Ascending aorta (tissue), 2 donors: ENCODE measurements around the gene EPHA5. TPM values are rescaled to one million over a fixed set of nuclear protein-coding genes. Genes with fewer than 3 reads are reported as not detected.

Experiments
- DNase-seq, 2 donors: peaks; one replicate each; pipeline ENCODE4 v3.0.0-alpha.2; 2019; ENCODE audit warnings: low spot score in 2 of 2
- H3K27ac ChIP-seq, 2 donors: fragments of 200-600 bp; sonication (generic); one replicate each; pipeline ENCODE4 v1.5.1; 2016 to 2017; ENCODE audit warnings: mild to moderate bottlenecking in 1 of 2
- H3K27me3 ChIP-seq: fragments of 200-600 bp; sonication (generic); one replicate; pipeline ENCODE4 v1.5.1; 2017
- H3K36me3 ChIP-seq, 2 donors: fragments of 200-600 bp; sonication (generic); one replicate each; pipeline ENCODE4 v1.5.1; 2016
- H3K4me1 ChIP-seq, 2 donors: fragments of 200-600 bp; sonication (generic); one replicate each; pipeline ENCODE4 v1.5.1; 2016 to 2017; ENCODE audit warnings: mild to moderate bottlenecking in 1 of 2
- H3K4me3 ChIP-seq, 2 donors: fragments of 200-600 bp; sonication (generic); one replicate each; pipeline ENCODE4 v1.5.1; 2016 to 2017; ENCODE audit warnings: mild to moderate bottlenecking in 1 of 2
- H3K9me3 ChIP-seq, 2 donors: fragments of 200-600 bp; sonication (generic); one replicate each; pipeline ENCODE4 v1.5.1; 2016
- intact Hi-C: fragments of 100-400 bp; cut with DNase I; formaldehyde crosslinking; loops from one replicate; pipeline ENCODE4 v1.15.1; 2023
- total RNA-seq: library from RNA; depleted of rRNA; stranded (reverse); fragments of >200 nt; gene quantifications from one replicate; pipeline ENCODE4 v1.1.0, GENCODE V29; 2016
- TF ChIP-seq, protein P1 (sequence below), 3 experiments: fragments of 200-600 bp in 2 of 3; fragments of 450-650 bp in 1 of 3; sonication (generic) in 2 of 3; IDR thresholded peaks; one replicate each; pipeline ENCODE4 v1.5.1; 2016 to 2019; ENCODE audit warnings: antibody characterized with exemption in 3 of 3, mild to moderate bottlenecking in 1 of 3, moderate library complexity in 1 of 3

Gene EPHA5
- total RNA-seq, 1 donor from 2014 or later: not detected

GRCh38 chr4:65407483-65407882, 262.8 kb downstream of the EPHA5 start:
- TF ChIP-seq, protein P1, sequence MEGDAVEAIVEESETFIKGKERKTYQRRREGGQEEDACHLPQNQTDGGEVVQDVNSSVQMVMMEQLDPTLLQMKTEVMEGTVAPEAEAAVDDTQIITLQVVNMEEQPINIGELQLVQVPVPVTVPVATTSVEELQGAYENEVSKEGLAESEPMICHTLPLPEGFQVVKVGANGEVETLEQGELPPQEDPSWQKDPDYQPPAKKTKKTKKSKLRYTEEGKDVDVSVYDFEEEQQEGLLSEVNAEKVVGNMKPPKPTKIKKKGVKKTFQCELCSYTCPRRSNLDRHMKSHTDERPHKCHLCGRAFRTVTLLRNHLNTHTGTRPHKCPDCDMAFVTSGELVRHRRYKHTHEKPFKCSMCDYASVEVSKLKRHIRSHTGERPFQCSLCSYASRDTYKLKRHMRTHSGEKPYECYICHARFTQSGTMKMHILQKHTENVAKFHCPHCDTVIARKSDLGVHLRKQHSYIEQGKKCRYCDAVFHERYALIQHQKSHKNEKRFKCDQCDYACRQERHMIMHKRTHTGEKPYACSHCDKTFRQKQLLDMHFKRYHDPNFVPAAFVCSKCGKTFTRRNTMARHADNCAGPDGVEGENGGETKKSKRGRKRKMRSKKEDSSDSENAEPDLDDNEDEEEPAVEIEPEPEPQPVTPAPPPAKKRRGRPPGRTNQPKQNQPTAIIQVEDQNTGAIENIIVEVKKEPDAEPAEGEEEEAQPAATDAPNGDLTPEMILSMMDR (IDR thresholded peaks at IDR 0.05): no peak
- Histone ChIP-seq H3K27ac (no peak overlapping the region), H3K36me3 (no peaks in the 10 kb centered on the region), H3K9me3 (no peaks in the 10 kb centered on the region), H3K4me3 (no peak overlapping the region), H3K27me3 (no peaks in the 10 kb centered on the region), H3K4me1 (no peaks in the 10 kb centered on the region)
- intact Hi-C loops: no loop called here
- no peak for DNase-seq

DNA sequence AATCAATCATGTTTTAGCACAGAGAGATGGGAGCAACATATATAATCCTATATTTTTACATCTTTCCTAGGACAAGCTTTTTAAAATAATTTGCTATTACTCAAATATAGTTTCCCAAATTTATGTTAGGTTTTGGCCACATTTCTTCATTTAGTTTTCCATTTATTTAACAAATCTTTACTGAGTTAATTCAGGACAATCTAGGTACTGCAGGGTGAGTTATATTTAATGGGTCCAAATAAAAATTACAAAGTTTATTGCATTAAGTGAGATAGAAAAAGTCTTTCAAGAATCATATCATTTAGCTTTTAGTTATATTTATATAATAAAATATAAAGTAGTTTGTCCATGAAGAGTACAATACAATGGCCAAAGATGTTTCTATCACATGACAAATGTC, 269.2 kb downstream of the EPHA5 start:
- Histone ChIP-seq H3K27me3 (no peaks in the 10 kb centered on the region), H3K4me1 (no peaks in the 10 kb centered on the region), H3K36me3 (no peaks in the 10 kb centered on the region), H3K27ac (no peak overlapping the region), H3K9me3 (no peaks in the 10 kb centered on the region), H3K4me3 (no peak overlapping the region)
- intact Hi-C loops: no loop called here
- no peak for DNase-seq
- TF ChIP-seq, protein P1 (IDR thresholded peaks at IDR 0.05): no peak

DNA sequence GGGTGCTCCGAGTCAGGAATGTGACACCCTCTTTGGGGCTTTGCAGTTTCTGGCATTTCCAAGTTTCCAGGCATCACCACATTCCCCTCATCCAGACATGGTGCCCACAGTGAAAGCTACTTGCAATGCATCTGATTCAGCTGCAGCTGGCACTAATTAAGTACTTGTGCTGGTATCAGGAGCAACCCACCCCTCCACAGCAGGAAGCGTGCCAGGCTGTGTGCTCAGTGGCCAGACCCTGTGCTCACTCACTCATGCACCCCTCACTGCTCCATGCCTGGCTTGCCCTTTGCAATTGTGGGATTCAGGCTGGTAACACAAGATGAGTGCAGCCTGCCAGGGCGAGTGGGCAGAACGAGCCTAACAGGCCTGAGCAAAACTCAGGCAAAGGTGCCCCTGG, 271.2 kb downstream of the EPHA5 start:
- H3K27me3 ChIP-seq: no peaks in the 10 kb centered on the region
- no peaks in the 10 kb centered on the region for H3K9me3 ChIP-seq
- TF ChIP-seq, protein P1 (IDR thresholded peaks at IDR 0.05): no peak
- H3K27ac ChIP-seq: no peak overlapping the region
- H3K4me3 ChIP-seq: no peak overlapping the region
- no peaks in the 10 kb centered on the region for H3K4me1 ChIP-seq
- intact Hi-C loops: no loop called here
- DNase-seq: no peak
- no peaks in the 10 kb centered on the region for H3K36me3 ChIP-seq

- no peak for DNase-seq
- no peak overlapping the region for H3K4me3 ChIP-seq
- no peaks in the 10 kb centered on the region for H3K9me3 ChIP-seq
- H3K27ac ChIP-seq: no peak overlapping the region
- no peaks in the 10 kb centered on the region for H3K27me3 ChIP-seq
- no peaks in the 10 kb centered on the region for H3K36me3 ChIP-seq
- intact Hi-C loops: no loop called here
- no peaks in the 10 kb centered on the region for H3K4me1 ChIP-seq
- TF ChIP-seq, protein P1 (IDR thresholded peaks at IDR 0.05): no peak
Measured at GRCh38 chr4:65393078-65393477, 277.2 kb downstream of the EPHA5 start.

DNA sequence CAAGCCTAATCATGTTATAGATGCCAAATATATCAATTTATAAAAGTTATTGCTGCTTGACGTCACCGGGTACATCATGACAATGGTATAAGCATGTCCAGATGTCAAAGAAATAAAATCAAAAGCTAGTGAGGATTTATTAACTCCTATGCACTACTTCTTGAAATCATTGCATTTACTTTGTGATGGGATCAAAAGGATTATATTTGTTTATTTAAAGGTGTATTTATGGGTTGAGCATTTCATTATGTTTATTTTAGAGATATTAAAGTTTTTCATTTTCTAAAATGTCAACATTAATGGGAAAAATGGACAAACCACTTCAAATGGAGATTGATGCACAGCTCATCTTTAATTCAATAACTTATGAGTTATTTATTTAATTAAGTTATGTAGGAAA, 277.8 kb downstream of the EPHA5 start:
- H3K27me3 ChIP-seq: no peaks in the 10 kb centered on the region
- no peaks in the 10 kb centered on the region for H3K36me3 ChIP-seq
- no peak overlapping the region for H3K27ac ChIP-seq
- H3K9me3 ChIP-seq: no peaks in the 10 kb centered on the region
- no peak overlapping the region for H3K4me3 ChIP-seq
- TF ChIP-seq, protein P1 (IDR thresholded peaks at IDR 0.05): no peak
- DNase-seq: no peak
- H3K4me1 ChIP-seq: no peaks in the 10 kb centered on the region
- intact Hi-C loops: no loop called here

GRCh38 chr4:65391814-65392213, 278.5 kb downstream of the EPHA5 start:
- TF ChIP-seq, protein P1 (IDR thresholded peaks at IDR 0.05): no peak
- H3K36me3 ChIP-seq: no peaks in the 10 kb centered on the region
- no peak for DNase-seq
- no peaks in the 10 kb centered on the region for H3K4me1 ChIP-seq
- H3K9me3 ChIP-seq: no peaks in the 10 kb centered on the region
- no peak overlapping the region for H3K27ac ChIP-seq
- no peak overlapping the region for H3K4me3 ChIP-seq
- H3K27me3 ChIP-seq: no peaks in the 10 kb centered on the region
- intact Hi-C loops: no loop called here
